AG08396 (cell line): Measurements from ENCODE around the gene FOXN3.
"Not testable (repeated sequence)": the region's sequence is repeated elsewhere in the genome, so short reads cannot be mapped to it uniquely, and the experiment has no call there.

ENCODE experiments used
- DNase-seq: peaks from one replicate; pipeline ENCODE4 v3.0.0; 2012; ENCODE audit warnings: low spot score, mixed read lengths

The FOXN3 gene

GRCh38 chr14:89228921-89229639, 188.0 kb downstream of the FOXN3 start:
- no peak for DNase-seq

- no peak for DNase-seq
These were observed 189.6 kb downstream of the FOXN3 start for GRCh38 chr14:89227496-89227836.

DNA sequence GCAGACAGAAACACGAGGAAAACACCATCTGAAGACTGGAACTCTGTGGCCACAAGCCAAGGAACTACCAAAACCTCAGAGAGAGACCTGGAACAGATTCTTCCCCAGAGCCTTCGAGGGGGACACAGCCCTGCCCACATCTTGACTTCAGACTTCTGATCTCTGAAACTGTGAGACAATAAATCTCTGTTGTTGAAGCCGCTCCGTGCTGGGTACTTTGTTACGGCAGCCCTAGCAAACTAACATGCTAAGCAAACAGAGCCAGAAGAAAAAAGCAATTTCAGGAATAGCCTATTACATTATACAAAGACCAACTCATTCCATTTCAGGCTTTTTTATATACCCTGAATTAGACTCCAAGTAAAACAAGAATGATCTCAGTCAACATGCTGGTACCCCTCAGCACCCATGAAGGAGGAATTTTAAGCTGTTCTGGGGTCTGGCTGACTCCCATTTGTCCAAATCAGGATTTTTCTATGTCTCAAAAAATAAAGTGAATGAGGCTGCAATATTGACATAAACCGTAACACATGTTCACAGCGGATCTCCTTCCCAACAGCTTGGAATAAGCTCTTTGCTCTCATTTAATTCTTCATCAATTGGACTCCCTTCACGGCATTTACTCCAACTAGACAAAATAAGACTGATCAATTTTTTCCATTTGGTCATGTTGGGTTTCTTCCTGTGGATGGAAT, 190.1 kb downstream of the FOXN3 start:
- DNase-seq, result no peak

- DNase-seq, result no peak
These were observed 191.4 kb downstream of the FOXN3 start for GRCh38 chr14:89225607-89226006.

GRCh38 chr14:89221109-89221810, 195.8 kb downstream of the FOXN3 start:
- peak; percentile 52 for DNase-seq

GRCh38 chr14:89219051-89219450, 198.0 kb downstream of the FOXN3 start:
- DNase-seq, result no peak

DNA sequence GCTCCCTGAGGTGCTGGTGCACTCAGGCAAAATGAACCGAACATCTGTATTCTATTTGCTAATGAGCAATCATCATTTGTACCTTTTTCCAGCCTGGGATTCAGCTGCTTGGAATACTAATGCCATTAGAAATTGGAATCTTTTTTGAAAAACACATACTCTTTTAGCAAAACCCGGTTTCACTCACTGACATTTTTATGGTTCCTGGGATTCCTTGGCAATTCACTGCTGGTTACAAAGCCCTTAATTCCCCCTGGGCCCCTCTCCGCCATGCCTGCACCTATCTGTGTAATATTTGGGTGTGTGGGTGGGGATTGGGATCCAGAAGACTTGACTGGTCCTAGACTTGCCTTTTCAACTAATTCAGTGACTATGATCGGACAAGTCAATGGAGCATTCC, 199.1 kb downstream of the FOXN3 start:
- no peak for DNase-seq

DNA sequence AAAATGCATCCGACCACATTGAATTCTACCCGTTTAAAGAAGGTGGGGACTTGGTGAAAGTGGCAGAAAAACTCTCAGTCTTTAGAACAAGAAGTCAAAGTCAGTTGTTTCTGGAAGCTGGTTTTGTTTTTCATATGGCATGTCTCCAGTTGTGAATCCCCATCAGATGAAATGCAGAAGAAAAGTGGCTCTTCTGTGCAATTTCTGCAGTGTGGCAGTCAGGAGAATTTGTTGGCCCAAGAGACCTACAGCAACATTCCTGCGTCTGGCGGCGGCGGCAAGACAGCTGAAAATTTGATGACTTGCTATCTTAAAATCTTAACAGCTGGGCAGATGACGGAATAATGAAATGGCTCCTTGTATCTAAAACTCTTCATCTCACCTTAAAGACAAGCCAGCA, 201.5 kb downstream of the FOXN3 start:
- no peak for DNase-seq

- no peak for DNase-seq
These were observed 201.9 kb downstream of the FOXN3 start for GRCh38 chr14:89215114-89215513.

DNA sequence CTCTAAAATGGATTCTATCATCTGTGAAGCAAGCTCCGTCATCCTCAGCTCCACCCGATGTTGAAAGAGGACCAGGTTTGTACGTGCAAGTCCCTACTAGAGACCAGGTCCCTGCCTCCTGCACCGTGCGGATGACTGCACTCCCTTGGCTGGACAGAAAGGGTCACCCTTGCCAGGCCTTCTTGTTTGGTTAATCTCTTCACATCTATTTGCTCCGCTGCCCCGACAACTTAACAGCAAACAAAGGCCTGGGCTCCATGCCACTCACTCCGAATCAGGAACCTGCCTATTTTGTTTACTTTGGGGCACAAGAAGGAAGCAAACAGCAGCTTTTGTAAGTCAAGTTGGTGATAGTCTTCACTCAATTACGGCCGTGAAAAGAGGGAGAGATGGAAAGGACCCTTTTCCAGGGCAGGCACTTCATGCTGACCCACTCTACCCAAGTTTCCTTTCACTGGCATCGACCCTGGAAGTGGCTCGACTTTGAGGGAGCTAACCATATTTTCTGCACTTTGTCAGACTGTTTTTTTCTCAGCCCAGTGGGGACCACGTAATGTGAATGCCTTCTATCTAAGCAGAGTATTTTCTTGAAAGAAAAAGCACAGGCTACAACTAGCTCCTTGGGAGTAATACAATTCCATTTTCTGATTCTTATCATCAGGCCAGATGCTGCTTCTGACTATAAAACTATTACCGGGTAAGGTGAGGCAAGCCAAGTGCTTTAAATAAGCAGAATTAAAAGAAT, 202.6 kb downstream of the FOXN3 start:
- DNase-seq, result peak; percentile 25

DNA sequence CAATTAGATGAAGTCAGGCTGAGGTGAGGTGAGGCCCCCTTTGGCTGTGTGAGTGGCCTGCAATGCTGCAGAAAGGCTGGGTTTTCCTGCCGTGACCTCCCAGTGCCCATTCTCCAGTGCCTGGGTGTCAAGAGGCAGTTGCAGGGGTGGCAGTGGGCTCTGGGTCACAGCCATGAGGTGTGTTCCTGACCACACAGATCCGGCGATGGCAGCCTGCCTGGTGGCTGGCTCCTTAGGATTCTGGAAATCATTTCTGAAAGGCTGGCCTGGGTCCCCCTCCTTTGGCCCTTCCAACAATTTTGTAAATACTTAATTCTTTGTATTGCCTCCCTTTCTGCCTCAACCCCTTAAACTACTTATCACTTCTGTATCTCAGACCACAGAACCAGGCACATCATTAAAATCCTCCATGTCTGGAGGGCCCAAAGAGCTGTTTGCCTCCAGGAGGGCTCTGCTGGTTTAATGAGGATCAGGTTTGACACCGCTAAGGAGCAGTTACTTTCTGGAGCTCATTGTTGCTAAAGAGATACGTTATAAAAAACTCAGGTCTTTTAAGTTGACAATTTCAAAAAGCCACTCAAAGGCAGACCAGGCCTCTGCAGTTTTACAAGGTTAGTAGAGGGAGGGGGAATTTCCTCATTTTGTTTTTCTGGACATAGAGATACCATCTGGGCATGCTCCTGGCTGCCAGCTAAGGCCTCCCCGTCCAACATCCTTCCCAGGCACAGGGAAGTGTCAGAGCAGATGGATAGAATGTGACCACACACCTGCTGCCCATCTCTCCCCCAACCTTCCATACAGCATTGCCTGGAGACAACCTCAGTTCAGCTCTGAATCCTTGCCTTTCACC, 204.4 kb downstream of the FOXN3 start:
- no peak for DNase-seq

DNA sequence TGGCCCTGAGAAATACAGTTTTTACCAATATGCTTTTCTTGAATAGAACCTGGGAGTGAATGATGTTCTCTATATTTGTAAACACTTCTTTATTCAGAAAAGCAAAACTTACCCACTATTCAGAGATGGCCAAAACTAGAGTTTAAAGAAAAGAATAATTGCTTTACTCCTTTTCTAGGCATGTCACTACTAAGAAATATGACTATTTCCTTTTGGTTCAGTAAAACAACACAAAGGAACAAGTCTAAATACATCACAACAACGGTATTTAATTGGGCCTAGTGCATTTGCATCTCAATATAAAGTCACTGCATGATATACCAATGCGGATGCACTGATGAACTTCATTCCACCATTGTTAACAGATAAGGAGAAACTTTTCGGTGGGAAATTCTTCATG, 207.5 kb downstream of the FOXN3 start:
- no peak for DNase-seq

- no peak for DNase-seq
These were observed 209.1 kb downstream of the FOXN3 start for GRCh38 chr14:89207925-89208328.

DNA sequence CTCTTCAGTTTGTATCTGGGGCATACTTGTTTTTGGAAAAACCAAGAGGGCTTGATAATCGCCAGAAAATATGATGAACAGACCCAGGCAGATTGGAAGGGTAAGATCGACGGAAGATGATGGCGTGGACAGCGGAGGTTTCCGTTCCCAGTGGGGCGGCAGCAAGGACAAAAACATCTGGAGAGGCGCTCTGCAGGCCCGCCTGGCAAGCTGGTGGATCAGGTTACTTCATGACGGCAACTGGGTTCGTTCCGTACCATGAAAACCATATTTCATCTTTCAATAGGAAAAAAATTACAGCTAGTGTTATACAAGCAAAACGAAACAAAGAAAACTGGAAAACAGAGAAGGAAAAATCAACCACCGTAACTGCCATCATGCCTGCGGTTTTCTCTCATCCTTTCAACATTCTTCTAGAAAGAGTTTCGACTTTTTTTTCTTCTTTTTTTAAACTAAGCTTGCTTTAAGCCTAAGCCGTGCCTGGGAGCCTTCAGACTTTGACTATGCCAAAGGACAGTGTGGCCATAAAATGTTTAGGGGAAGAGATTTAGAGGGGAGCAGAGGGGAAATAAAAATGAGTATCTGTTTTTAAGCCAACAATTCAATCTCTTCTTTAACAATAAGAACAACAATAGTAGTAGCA, 210.5 kb downstream of the FOXN3 start:
- DNase-seq, result no peak

DNA sequence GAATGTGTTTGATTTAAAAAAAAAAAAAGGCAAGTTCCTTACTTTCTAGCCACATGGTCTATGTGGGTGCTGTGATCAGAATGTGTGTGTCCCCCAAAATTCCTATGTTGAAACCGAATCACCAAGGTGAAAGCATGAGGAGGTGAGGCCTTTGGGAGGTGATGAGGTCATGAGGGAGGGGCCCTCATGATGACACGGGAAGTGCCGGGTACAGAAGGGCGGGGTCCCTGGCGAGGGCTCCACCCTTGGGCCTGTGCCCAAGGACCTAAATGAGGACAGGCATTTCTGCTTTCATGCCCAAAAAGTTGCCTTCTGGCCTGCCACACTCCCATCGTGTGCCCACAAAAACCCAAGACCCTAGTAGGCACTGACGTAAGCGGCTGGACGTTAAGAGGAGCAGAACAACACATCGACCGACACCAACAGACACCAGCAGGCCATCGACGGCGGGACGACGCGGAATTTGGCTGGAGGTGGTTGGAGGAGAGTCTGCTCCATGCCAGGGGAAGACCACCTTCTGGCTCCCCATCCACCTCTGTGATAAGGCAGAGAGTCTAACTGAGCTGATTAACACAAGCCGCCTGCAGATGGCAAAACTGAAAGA, 211.8 kb downstream of the FOXN3 start:
- DNase-seq, result no peak

- no peak for DNase-seq
These were observed 214.4 kb downstream of the FOXN3 start for GRCh38 chr14:89202413-89203190.

GRCh38 chr14:89201645-89202044, 215.4 kb downstream of the FOXN3 start:
- DNase-seq, result no peak

DNA sequence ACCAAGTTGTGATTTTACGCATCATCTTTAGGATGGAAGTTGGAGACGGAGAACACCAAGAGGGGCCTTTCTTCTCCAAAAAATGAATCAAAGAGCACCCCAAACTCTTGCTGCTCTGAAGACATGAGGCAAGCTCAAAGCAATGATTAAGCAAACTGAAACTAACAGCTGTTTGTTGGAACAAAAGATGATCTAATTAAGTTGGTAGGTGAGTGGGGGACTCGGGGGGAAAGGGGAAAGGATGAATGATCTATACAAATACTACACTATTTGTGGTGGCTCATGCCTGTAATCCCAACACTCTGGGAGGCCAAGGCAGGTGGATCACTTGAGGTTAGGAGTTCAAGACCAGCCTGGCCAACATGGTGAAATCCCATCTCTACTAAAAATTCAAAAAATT, 217.7 kb downstream of the FOXN3 start:
- DNase-seq, result not testable (repeated sequence)

- DNase-seq, result no peak
These were observed 218.3 kb downstream of the FOXN3 start for GRCh38 chr14:89198544-89199329.
